NCI-H1694 (cell line): ENCODE data around the gene CDC34.
A peak's percentile ranks its signal among the peaks of the same experiment; 100 is the strongest.
"Not testable (repeated sequence)": the region's sequence is repeated elsewhere in the genome, so short reads cannot be mapped to it uniquely, and the experiment has no call there.

Experiments
- DNase-seq: peaks from one replicate; lab custom pipeline; 2025; lab: John Stamatoyannopoulos, UW

Gene CDC34

GRCh38 chr19:573519-573825 is 41.9 kb downstream of the CDC34 start:
- no peak for DNase-seq

- no peak for DNase-seq
Measured at GRCh38 chr19:574658-575526, 43.3 kb downstream of the CDC34 start.

- DNase-seq = no peak
Measured at GRCh38 chr19:575527-576506, 44.3 kb downstream of the CDC34 start.

GRCh38 chr19:576768-577438 is 45.3 kb downstream of the CDC34 start:
- DNase-seq = no peak

- DNase-seq = no peak
Measured at GRCh38 chr19:577439-578392, 46.2 kb downstream of the CDC34 start.

GRCh38 chr19:579111-579841 is 47.7 kb downstream of the CDC34 start:
- no peak for DNase-seq

GRCh38 chr19:579842-580155 is 48.2 kb downstream of the CDC34 start:
- DNase-seq = no peak

GRCh38 chr19:580274-580835 is 48.8 kb downstream of the CDC34 start:
- no peak for DNase-seq

- no peak for DNase-seq
Measured at GRCh38 chr19:581399-582111, 50.0 kb downstream of the CDC34 start.

GRCh38 chr19:582497-583197 is 51.1 kb downstream of the CDC34 start:
- no peak for DNase-seq

GRCh38 chr19:583198-583967 is 51.8 kb downstream of the CDC34 start:
- DNase-seq = no peak

GRCh38 chr19:583968-584239 is 52.3 kb downstream of the CDC34 start:
- DNase-seq = no peak

GRCh38 chr19:584240-585001 is 52.9 kb downstream of the CDC34 start:
- peak; percentile 31 for DNase-seq

- not testable (repeated sequence) for DNase-seq
Measured at GRCh38 chr19:585146-585545, 53.6 kb downstream of the CDC34 start.

- no peak for DNase-seq
Measured at GRCh38 chr19:585551-586110, 54.1 kb downstream of the CDC34 start.

- peak; percentile 88 for DNase-seq
Measured at GRCh38 chr19:588093-588740, 56.7 kb downstream of the CDC34 start.
